ENCODE measurements around the gene UBE3A. TPM values are rescaled to one million over a fixed set of nuclear protein-coding genes. Genes with fewer than 3 reads are reported as not detected.

The UBE3A gene
- total RNA-seq, 1 donor from 2014 or later: 49.8 TPM

DNA sequence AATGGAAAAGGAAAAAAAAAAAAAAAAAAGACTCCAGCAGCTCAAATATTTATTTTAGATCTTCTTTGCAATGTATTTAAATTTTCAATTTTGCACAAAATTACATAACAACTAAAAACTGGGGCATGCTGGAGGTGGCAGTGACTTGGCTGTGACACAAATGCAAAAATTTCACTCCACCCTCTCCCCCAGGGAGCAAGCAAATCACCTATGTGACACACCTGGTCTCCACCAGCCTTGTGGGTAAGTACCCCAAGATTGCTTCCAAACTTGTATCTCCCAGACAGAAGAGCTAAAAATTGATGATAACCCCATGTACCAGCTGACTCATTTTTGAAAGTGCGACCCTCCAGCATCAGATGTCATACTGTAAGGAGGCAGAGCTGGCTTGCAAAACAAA, 32.0 kb downstream of the UBE3A start:
- no peak for DNase-seq (ENCODE audit: low spot score)
- no peak for ATAC-seq

- DNase-seq (ENCODE audit: low spot score): no peak
- ATAC-seq: no peak
Observed at GRCh38 chr15:25406261-25406660, 32.6 kb downstream of the UBE3A start.

DNA sequence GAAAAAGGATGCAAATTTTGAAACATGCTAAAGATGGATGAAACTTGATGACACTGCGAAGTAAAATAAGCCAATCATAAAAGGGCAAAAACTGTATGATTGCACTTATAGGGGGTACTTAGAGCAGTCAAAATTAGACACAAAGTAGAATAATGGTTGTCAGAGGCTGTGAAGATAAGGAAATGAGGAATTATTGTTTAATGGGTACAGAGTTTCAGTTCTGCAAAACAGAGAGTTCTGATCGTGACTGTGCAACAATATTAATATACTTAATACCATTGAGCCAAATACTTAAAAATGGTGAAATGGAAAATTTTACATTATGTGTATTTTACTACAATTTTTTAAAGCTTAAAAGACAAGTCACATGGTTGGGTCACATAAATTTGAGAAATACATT, 35.1 kb downstream of the UBE3A start:
- ATAC-seq: no peak
- no peak for DNase-seq (ENCODE audit: low spot score)

DNA sequence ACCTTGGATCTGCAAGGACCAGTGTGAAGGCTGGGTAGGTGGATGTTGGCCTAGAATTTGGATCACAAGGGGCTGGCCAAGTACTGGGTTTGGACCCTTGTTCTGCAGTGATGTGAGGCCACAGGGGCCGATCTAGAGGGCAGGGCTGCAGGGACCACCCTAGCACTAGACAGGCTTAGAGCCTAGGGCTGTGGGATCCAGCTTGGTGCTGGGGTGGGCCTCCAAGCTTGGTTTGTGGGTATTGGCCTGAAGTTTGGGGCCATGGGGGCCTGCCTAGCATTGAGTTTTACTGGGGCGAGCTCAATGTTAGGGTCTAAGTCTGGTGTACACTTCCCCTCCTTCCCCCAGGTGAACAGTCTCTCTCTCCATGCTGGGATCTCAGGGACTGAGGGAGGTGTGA, 36.5 kb downstream of the UBE3A start:
- ATAC-seq: peak; percentile 19
- DNase-seq (ENCODE audit: low spot score): no peak

GRCh38 chr15:25401501-25401900, 37.3 kb downstream of the UBE3A start:
- DNase-seq (ENCODE audit: low spot score) (no peak), ATAC-seq (no peak)

DNA sequence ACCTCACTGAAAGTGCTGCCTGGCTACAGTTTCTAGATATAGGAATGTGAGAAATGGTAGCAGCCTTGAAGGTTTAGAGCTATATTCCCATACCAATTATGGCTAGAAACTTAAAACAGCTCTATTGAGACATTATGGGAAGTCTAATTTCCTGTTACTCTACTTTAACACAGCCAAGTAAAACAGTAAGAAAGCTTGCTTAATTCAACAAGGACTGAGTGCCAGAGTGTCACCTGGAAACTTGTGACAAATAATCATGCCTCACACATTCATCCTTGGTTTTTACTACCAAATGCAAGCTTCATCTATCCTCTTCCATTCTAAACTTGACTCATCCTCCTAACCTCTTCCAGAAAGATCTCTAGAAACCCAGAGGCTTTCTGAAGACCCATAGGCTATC, 41.7 kb downstream of the UBE3A start:
- DNase-seq (ENCODE audit: low spot score) (no peak), ATAC-seq (peak; percentile 62)

- no peak for DNase-seq (ENCODE audit: low spot score)
- ATAC-seq: no peak
Observed at GRCh38 chr15:25394898-25395297, 43.9 kb downstream of the UBE3A start.

DNA sequence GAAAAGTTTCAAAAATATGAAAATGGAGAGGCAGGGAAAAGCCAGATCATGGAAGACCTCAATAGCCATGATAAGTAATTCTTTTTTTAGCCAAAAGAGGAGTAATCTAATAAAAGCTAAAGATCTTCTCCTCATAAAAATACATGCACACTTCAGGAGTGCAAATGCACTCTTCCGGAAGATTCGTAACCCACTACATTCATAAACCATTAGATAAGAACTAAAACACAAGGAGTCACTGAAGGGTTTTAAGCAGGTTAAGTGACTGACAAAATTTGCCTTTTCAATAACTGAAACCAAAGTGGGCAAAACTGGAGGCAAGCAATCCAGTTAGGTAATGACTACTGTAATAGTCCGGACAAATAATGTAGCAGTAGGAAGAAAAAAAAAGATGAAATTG, 46.0 kb downstream of the UBE3A start:
- ATAC-seq: no peak
- no peak for DNase-seq (ENCODE audit: low spot score)

DNA sequence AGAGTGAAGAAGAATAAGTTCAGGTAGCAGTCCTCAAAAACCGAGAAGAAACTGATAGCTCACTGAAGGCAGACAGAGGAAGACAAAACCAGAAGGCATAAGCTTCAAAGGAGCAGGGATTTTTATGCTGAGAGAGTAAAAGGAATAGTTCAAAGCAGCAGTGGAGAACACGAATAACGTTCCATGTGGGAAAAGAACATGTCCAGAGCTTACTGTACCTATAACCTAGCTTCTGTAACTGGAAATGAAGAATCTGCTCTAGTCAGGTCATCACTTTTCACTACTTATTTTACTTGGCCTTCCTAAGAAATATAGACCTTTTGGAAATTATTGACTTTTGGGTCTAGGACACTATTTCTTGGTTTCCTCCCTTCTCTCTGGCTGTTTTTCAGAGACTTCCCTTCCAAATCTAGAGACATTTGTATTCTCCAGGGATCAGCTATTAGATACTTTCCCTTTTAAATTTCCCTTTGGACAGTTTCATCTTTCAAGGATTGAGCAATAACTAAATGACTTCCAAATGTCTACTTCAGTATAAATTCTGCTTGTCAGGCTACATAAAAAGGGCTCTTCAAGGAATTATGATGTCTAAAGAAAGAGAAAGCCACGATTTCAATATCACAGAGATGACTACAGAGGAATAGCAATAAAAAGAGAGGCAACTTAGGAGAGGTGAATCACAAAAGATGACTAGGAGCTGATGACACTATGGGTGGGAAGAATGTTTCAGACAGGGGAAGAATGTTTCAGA, 46.7 kb downstream of the UBE3A start:
- DNase-seq (ENCODE audit: low spot score) (no peak), ATAC-seq (peak; percentile 52)

DNA sequence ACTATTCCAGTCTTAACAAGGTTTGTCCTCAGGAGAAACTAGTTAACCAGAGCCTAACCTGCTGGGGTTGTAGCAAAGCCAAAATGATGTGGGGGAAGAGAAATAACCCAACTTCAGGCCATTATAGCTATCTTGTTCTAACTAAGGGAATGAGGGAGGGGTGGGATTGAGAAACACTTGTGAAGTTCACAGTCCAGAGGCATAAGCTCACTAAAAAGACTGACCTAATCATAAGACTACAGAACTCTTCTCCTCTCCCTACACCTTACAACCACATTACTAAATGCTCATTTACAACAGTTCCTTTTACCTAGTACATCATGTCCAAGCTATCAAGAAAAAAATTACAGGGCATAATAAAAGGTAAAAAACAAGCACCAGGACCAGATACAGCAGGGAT, 52.8 kb downstream of the UBE3A start:
- ATAC-seq (peak; percentile 67), DNase-seq (ENCODE audit: low spot score) (no peak)

DNA sequence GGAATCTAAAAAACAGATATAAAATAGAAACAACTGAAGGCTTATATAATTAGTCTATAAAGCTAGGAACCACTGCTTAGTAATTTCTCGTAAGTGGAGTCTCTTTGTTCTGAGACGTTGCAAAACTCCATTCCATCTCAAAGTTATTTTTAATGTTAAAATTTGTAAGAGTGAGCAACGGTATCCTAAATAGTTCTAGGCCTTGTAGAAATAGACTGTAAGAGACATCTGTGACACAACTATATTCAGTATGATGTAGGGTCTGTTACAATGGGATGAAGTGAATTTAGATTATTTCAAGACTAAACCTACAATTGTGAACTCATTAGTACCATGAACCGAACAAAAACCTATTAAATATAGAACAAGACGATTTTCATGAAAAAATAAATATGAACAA, 57.2 kb downstream of the UBE3A start:
- ATAC-seq (no peak), DNase-seq (ENCODE audit: low spot score) (no peak)

- ATAC-seq (no peak), DNase-seq (ENCODE audit: low spot score) (no peak)
Observed at GRCh38 chr15:25378501-25378901, 60.3 kb downstream of the UBE3A start.

DNA sequence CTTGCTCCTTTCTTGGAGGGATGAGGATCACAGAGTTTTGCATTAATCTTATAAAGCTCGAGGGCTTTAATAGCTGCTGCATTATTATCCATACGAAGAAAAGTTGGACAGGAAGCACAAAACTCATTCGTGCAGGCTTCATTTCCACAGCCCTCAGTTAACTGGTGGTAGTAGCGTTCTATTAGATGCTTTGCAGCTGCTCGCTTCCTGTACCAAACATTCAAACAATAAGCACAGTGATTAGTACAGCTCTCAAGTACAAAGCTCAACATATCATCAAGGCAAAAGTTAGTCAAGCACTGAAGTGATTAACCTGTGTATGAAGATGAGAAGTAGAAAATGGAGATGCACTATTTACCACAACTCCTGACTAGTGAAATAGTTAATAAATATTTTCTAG, 63.3 kb downstream of the UBE3A start:
- no peak for DNase-seq (ENCODE audit: low spot score)
- ATAC-seq: no peak

DNA sequence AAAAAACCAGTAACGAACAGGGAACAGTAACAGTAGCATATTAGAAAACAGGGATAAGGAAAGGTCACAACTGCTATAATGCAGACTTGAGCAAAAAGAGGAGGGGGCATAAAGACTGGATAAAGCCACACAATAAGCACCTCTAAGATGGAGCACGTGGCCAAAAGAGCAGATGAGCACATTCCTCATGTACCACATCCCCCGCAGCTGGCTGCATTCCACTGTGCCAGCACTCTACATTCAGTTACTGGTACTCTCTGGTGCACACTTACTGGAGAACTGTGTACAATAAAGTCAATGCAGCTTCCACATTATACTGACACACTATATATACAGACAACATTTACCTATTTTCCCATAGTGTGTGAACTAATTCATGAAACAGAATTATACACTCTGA, 64.7 kb downstream of the UBE3A start:
- no peak for ATAC-seq
- no peak for DNase-seq (ENCODE audit: low spot score)

DNA sequence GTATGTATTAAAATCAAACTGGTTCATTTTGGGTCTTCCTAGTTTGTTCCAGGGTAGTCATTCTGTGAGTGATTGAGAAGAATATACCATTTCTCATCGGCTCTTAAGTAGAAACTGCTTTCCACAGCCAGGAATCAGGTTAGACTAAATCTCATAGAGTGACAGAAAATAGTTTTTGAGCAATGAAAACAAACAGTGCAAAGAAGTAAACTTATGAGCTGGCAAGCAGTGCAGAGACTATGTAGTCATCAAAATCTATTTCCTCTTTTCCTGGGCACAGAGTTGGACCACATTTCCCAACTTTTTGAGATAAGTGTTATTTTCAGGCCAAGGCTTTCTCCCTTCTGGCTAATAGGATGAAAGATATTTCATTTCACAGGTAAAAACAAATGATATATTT, 66.5 kb downstream of the UBE3A start:
- DNase-seq (ENCODE audit: low spot score) (no peak), ATAC-seq (peak; percentile 75)

- no peak for ATAC-seq
- no peak for DNase-seq (ENCODE audit: low spot score)
Observed at GRCh38 chr15:25368850-25369249, 70.0 kb downstream of the UBE3A start.

DNA sequence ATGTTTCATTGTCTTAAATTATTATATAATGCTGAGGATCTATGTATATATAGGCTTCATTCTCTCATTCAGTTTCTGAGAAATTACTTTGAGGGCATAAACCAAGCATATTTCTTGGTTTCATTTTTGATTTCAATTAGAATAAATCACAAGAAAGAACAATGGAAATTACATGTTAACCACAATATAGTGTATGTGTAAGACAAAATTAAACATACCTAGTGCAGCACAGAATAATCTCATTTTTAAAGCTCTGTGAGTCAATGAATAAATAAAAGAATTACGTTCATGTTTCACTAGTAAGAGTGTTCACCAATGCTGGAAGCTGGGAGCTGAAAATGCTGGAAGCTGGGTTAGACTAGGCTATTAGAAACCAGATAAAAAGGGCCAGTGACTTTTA, 72.8 kb downstream of the UBE3A start:
- DNase-seq (ENCODE audit: low spot score): no peak
- ATAC-seq: no peak

GRCh38 chr15:25362545-25362944, 76.3 kb downstream of the UBE3A start:
- DNase-seq (ENCODE audit: low spot score) (no peak), ATAC-seq (no peak)

DNA sequence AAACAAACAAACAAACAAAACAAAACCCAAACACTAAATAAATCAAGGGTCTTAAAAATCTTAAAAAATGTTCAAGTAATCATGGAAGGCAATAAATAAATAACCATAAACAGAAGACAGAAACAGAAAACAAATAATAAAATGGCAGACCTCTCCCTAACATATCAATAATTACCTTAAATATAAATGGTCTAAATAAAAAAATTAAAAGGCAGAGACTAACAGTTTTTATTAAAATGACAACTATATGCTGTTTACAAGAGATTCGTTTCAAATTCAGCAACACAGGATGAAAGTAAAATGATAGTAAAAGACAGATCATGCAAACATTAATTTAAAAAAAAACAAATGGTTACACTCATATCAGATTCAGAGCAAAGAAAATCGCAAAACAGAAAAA, 91.1 kb downstream of the UBE3A start:
- DNase-seq (ENCODE audit: low spot score) (no peak), ATAC-seq (no peak)

GRCh38 chr15:25346371-25346770, 92.5 kb downstream of the UBE3A start:
- DNase-seq (ENCODE audit: low spot score): no peak
- ATAC-seq: no peak

DNA sequence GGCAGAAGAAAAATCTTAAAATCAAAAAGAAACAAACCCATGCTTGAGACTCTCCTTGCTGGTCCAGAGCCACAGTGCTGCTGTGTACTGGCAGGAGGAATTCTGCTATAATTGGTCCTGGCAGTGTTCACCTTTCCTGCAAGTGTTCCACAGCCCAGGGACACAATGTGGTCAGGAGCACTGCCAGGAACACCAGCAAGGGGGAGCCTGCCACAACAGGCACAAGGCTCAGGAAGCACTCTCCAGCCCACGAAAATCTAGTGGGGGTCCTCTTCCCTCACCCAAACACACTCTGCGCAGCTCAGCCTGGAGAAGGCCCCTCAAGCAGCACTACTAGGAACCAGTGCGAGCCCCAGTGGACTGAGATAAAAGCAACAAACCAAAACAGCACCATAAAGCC, 92.9 kb downstream of the UBE3A start:
- no peak for DNase-seq (ENCODE audit: low spot score)
- peak; percentile 71 for ATAC-seq

DNA sequence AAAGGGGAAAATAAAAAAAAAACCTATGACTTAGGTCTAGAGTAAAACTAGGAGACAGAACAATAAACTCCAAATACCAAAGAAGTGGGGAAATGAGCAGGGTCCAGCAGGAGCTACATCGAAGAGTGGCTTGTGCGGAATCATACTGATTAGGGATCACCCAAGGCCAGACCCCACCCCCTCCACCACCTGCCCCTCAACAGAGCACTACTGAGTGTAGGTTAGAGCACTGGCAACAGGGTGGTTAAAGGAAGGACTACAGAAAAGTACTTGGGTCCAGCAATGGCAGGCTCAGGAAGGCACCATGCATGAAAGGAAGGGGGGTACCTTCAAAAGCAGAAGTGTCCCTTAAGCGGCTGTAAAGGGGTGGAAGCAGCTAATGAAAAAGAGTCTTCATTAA, 96.2 kb downstream of the UBE3A start:
- no peak for ATAC-seq

GRCh38 chr15:25339431-25339830, 99.4 kb downstream of the UBE3A start:
- DNase-seq (ENCODE audit: low spot score) (no peak), ATAC-seq (no peak)

More for the DNA sequence above, 96.2 kb downstream of the UBE3A start:
- DNase-seq (ENCODE audit: low spot score): no peak

Data from left lobe of liver (tissue), 2 donors.